Astrocyte of the cerebellum (primary cell): ENCODE results near the gene DNAJC1.

ENCODE experiments used
- DNase-seq: peaks from one replicate; pipeline ENCODE4 v3.0.0-alpha.2; 2011; ENCODE audit warnings: low read depth
- H3K4me3 ChIP-seq: 2 replicates; pipeline ENCODE4 v1.5.1; 2011; ENCODE audit warnings: mild to moderate bottlenecking, low read depth, low read length, moderate library complexity
- in situ Hi-C: cut with HindIII; loops from 2 replicates; pipeline ENCODE4 v1.10.0; 2017; ENCODE audit warnings: low sequenced_read_pairs
- TF ChIP-seq, protein P1 (sequence below): IDR thresholded peaks from 2 replicates; pipeline ENCODE4 v1.5.1; 2012; ENCODE audit warnings: low read length, low read depth, moderate library complexity, mild to moderate bottlenecking; ENCODE audit errors: missing control alignments

The DNAJC1 gene

DNA sequence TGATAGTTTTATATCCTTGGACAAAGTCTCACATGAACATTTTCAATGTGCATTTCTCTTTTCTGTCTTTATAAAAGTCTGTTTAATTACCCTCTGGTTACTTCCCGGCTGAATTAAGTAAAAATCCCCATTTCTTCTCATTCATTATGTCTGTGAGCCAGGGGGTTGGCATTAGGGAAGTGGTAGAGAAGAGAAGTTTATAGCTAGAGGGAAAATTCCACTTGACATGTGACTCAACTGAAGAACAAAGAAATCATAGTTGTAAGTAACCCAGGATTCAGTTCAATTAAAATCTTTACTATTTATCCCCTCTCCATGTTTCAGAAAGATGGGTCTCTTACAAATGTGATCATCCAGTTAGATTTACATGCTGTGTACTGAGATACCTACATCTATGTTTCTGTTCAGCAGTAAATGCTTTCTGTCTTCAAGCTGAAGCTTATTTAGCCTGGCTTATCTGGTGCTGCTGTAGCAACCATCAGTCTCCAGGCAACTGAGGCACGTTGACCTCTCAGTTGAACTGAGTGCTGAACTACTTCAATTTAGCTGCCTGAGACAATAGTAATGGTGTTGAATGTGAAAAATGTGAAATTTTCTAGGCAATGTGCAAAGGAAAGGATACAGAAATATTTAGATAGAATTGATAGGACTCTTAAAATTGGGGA is 287.9 kb downstream of the DNAJC1 start:
- no peak for DNase-seq
- in situ Hi-C loops = no loop called here
- H3K4me3 ChIP-seq = no peak overlapping the region
- TF ChIP-seq, protein P1, sequence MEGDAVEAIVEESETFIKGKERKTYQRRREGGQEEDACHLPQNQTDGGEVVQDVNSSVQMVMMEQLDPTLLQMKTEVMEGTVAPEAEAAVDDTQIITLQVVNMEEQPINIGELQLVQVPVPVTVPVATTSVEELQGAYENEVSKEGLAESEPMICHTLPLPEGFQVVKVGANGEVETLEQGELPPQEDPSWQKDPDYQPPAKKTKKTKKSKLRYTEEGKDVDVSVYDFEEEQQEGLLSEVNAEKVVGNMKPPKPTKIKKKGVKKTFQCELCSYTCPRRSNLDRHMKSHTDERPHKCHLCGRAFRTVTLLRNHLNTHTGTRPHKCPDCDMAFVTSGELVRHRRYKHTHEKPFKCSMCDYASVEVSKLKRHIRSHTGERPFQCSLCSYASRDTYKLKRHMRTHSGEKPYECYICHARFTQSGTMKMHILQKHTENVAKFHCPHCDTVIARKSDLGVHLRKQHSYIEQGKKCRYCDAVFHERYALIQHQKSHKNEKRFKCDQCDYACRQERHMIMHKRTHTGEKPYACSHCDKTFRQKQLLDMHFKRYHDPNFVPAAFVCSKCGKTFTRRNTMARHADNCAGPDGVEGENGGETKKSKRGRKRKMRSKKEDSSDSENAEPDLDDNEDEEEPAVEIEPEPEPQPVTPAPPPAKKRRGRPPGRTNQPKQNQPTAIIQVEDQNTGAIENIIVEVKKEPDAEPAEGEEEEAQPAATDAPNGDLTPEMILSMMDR = no peak

DNA sequence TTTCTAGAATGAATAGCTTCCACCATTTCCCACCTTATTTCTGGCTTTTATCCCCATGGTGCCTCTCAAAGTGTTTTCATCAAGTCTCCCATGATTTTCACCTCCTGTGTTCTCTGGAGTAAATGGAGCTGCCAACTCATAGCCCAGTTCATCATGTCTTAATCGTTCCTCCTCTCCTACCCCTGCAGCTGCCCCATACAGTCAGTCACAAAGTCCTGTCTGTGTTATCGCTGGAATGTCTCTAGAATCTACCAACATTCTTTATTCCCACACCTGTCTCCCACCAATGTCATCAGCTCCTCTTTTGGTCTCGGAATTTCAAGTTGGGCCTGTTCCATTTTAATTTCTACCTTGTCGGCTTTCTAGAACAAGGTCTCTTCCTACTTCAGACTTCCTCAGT is 290.6 kb downstream of the DNAJC1 start:
- in situ Hi-C loops = no loop called here
- no peak for DNase-seq
- TF ChIP-seq, protein P1 = no peak
- H3K4me3 ChIP-seq = no peak overlapping the region

DNA sequence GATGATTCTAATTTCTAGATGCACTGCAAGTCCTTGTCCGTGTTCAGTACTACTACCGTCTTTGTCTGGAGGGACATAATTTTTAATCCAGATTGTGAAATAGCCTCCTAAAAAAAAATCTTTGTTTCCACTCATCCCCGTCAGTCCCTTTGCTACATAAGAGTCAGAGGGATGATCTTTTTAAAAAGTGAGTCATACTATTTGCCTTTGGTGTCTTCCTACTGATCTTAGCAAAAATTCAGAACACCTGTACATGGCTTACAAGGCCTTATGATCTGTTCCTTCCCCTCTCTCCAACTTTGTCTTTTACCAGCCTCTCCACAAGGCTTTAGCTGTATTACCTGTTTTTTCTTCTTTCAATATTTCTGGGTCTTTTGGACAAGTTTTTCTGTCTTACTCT is 296.0 kb downstream of the DNAJC1 start:
- TF ChIP-seq, protein P1 = no peak
- no peak for DNase-seq
- in situ Hi-C loops = no loop called here
- H3K4me3 ChIP-seq = no peak overlapping the region
